Amygdala (tissue), 56 donors: ENCODE results near the gene MDN1.
"Not testable (repeated sequence)": the region's sequence is repeated elsewhere in the genome, so short reads cannot be mapped to it uniquely, and the experiment has no call there.

ENCODE experiments used
- DNase-seq, 56 donors: peaks; one replicate each; lab custom pipeline; 2025; lab: John Stamatoyannopoulos, UW

The MDN1 gene

GRCh38 chr6:89828475-89828987 is 8.9 kb upstream of the MDN1 start:
- DNase-seq: not testable (repeated sequence)

- DNase-seq: no peak
Observed at GRCh38 chr6:89826029-89826528, 6.5 kb upstream of the MDN1 start.

- peak in 13 of 56 donors; percentile 4 to 58 (median 34) for DNase-seq
Observed at GRCh38 chr6:89818977-89819335, 638 bp downstream of the MDN1 start.

- no peak for DNase-seq
Observed at GRCh38 chr6:89817481-89817880, 2.1 kb downstream of the MDN1 start.

- DNase-seq: not testable (repeated sequence)
Observed at GRCh38 chr6:89813422-89813821, 6.2 kb downstream of the MDN1 start.

GRCh38 chr6:89807581-89807980 is 12.0 kb downstream of the MDN1 start:
- no peak for DNase-seq

GRCh38 chr6:89805814-89806371 is 13.7 kb downstream of the MDN1 start:
- no peak for DNase-seq

GRCh38 chr6:89803271-89803670 is 16.3 kb downstream of the MDN1 start:
- DNase-seq: no peak

- no peak for DNase-seq
Observed at GRCh38 chr6:89799756-89800155, 19.8 kb downstream of the MDN1 start.

- DNase-seq: no peak
Observed at GRCh38 chr6:89799096-89799495, 20.5 kb downstream of the MDN1 start.

GRCh38 chr6:89797317-89797716 is 22.3 kb downstream of the MDN1 start:
- DNase-seq: no peak

- no peak for DNase-seq
Observed at GRCh38 chr6:89794324-89794723, 25.3 kb downstream of the MDN1 start.

GRCh38 chr6:89793586-89793985 is 26.0 kb downstream of the MDN1 start:
- no peak for DNase-seq

GRCh38 chr6:89792881-89793280 is 26.7 kb downstream of the MDN1 start:
- DNase-seq: no peak

GRCh38 chr6:89790403-89790802 is 29.2 kb downstream of the MDN1 start:
- no peak for DNase-seq

GRCh38 chr6:89789980-89790379 is 29.6 kb downstream of the MDN1 start:
- no peak for DNase-seq

GRCh38 chr6:89787660-89788328 is 31.8 kb downstream of the MDN1 start:
- no peak for DNase-seq

GRCh38 chr6:89786970-89787369 is 32.6 kb downstream of the MDN1 start:
- DNase-seq: no peak

GRCh38 chr6:89784838-89785237 is 34.8 kb downstream of the MDN1 start:
- no peak for DNase-seq

- DNase-seq: not testable (repeated sequence)
Observed at GRCh38 chr6:89783293-89783692, 36.3 kb downstream of the MDN1 start.

- DNase-seq: no peak
Observed at GRCh38 chr6:89782222-89782621, 37.4 kb downstream of the MDN1 start.
